IMR-90 (cell line): ENCODE data around the gene ABCA8. TPM values are rescaled to one million over a fixed set of nuclear protein-coding genes. Genes with fewer than 3 reads are reported as not detected.

Experiments used
- ATAC-seq: fragments of 200-7000 bp; cut with Tn5 transposase; 2 replicates; pipeline ENCODE4 v1.9.1; 2020; ENCODE audit warnings: low read depth, mild to moderate bottlenecking, moderate library complexity
- BruUV-seq: library from RNA; stranded (reverse); fragments of 400-500 nt; replicated peaks from 2 replicates; lab custom pipeline; 2021; lab: Mats Ljungman, UMichigan
- CTCF ChIA-PET: fragments of 300-600 bp; formaldehyde crosslinking; extraction: SDS; loops from one replicate; lab custom pipeline; 2021; ENCODE audit warnings: antibody characterized with exemption; lab: Yijun Ruan, JAX
- POLR2A ChIA-PET: fragments of 300-600 bp; sonication (Branson Sonifier 250); formaldehyde crosslinking; loops from one replicate; lab custom pipeline; 2022; ENCODE audit warnings: antibody characterized with exemption; ENCODE audit not compliant: unreplicated experiment; lab: Charles Lee
- DNase-seq: peaks from one replicate; pipeline ENCODE4 v3.0.0; 2013
- H2AFZ ChIP-seq: replicated peaks from 2 replicates; pipeline ENCODE3; 2013; ENCODE audit warnings: low read length, mild to moderate bottlenecking; ENCODE audit not compliant: poor library complexity
- H2AK5ac ChIP-seq: 2 replicates; pipeline ENCODE4 v1.6.1; 2013; ENCODE audit warnings: low read depth, low read length, inconsistent platforms
- H2AK9ac ChIP-seq: replicated peaks from 2 replicates; pipeline ENCODE3; 2013; ENCODE audit warnings: mild to moderate bottlenecking, low read depth, low read length, moderate library complexity; ENCODE audit not compliant: poor library complexity
- H2BK120ac ChIP-seq: 2 replicates; pipeline ENCODE4 v1.6.1; 2013; ENCODE audit warnings: low read depth, low read length, inconsistent platforms
- H2BK15ac ChIP-seq: 3 replicates; pipeline ENCODE4 v1.6.1; 2013; ENCODE audit warnings: low read depth, low read length, inconsistent platforms
- H2BK20ac ChIP-seq: 2 replicates; pipeline ENCODE4 v1.6.1; 2013; ENCODE audit warnings: low read depth, mild to moderate bottlenecking, inconsistent platforms, low read length, moderate library complexity
- H2BK5ac ChIP-seq: 2 replicates; pipeline ENCODE4 v1.6.1; 2013; ENCODE audit warnings: mild to moderate bottlenecking, low read depth, low read length, inconsistent platforms; ENCODE audit not compliant: poor library complexity, severe bottlenecking
- H3K14ac ChIP-seq: replicated peaks from 2 replicates; pipeline ENCODE4 v1.6.1; 2013; ENCODE audit warnings: low read depth, low read length, inconsistent platforms
- H3K18ac ChIP-seq: 2 replicates; pipeline ENCODE4 v1.6.1; 2013; ENCODE audit warnings: low read depth, low read length, control low read depth
- H3K23ac ChIP-seq: 2 replicates; pipeline ENCODE4 v1.6.1; 2013; ENCODE audit warnings: low read depth, low read length, inconsistent platforms
- H3K27ac ChIP-seq: 2 replicates; pipeline ENCODE4 v1.5.1; 2013; ENCODE audit warnings: mild to moderate bottlenecking, control low read depth, low read length; ENCODE audit not compliant: insufficient read depth
- H3K27me3 ChIP-seq: 2 replicates; pipeline ENCODE4 v1.6.1; 2013; ENCODE audit warnings: low read length; ENCODE audit not compliant: control insufficient read depth, insufficient read depth
- H3K36me3 ChIP-seq: 2 replicates; pipeline ENCODE4 v1.6.1; 2013; ENCODE audit warnings: low read length, mixed read lengths; ENCODE audit not compliant: control insufficient read depth, insufficient read depth
- H3K4ac ChIP-seq: 2 replicates; pipeline ENCODE4 v1.6.1; 2013; ENCODE audit warnings: low read depth, low read length, inconsistent platforms
- H3K4me1 ChIP-seq: 2 replicates; pipeline ENCODE4 v1.6.1; 2013; ENCODE audit warnings: low read length, mixed read lengths; ENCODE audit not compliant: control insufficient read depth, insufficient read depth
- H3K4me2 ChIP-seq: 2 replicates; pipeline ENCODE4 v1.6.1; 2013; ENCODE audit warnings: low read depth, mild to moderate bottlenecking, control low read depth, low read length, moderate library complexity
- H3K4me3 ChIP-seq: 2 replicates; pipeline ENCODE4 v1.5.1; 2013; ENCODE audit warnings: low read depth, mild to moderate bottlenecking, control low read depth, low read length, moderate library complexity; ENCODE audit not compliant: insufficient read depth
- H3K56ac ChIP-seq: 2 replicates; pipeline ENCODE4 v1.6.1; 2013; ENCODE audit warnings: low read length, inconsistent platforms; ENCODE audit not compliant: insufficient read depth; ENCODE audit errors: extremely low read depth
- H3K79me1 ChIP-seq, 2 experiments: 2 replicates each; pipeline ENCODE4 v1.6.1; 2013; ENCODE audit warnings: low read length in 2 of 2, inconsistent platforms in 1 of 2, low read depth in 1 of 2
- H3K9ac ChIP-seq: 2 replicates; pipeline ENCODE4 v1.6.1; 2013; ENCODE audit warnings: low read depth, low read length, control low read depth
- H3K9me1 ChIP-seq: 2 replicates; pipeline ENCODE4 v1.6.1; 2013; ENCODE audit warnings: low read length, inconsistent platforms; ENCODE audit not compliant: insufficient read depth
- H3K9me3 ChIP-seq: 2 replicates; pipeline ENCODE4 v1.6.1; 2013; ENCODE audit warnings: low read length; ENCODE audit not compliant: control insufficient read depth, insufficient read depth
- H4K20me1 ChIP-seq: 2 replicates; pipeline ENCODE4 v1.6.1; 2013; ENCODE audit warnings: low read length, inconsistent platforms; ENCODE audit not compliant: insufficient read depth
- H4K5ac ChIP-seq: 2 replicates; pipeline ENCODE4 v1.6.1; 2013; ENCODE audit warnings: mild to moderate bottlenecking, low read depth, low read length, control low read depth
- H4K8ac ChIP-seq, 2 experiments: 2 replicates each; pipeline ENCODE4 v1.6.1; 2013; ENCODE audit warnings: low read depth in 2 of 2, low read length in 2 of 2, control low read depth in 1 of 2, inconsistent platforms in 1 of 2
- H4K91ac ChIP-seq: 2 replicates; pipeline ENCODE4 v1.6.1; 2013; ENCODE audit warnings: low read depth, low read length, inconsistent platforms; ENCODE audit not compliant: insufficient read depth
- BHLHE40 ChIP-seq: fragments of 150-350 bp; IDR thresholded peaks from 2 replicates; pipeline ENCODE4 v1.6.1; 2016; ENCODE audit warnings: mild to moderate bottlenecking, low read depth, low read length
- CEBPB ChIP-seq: IDR thresholded peaks from 2 replicates; pipeline ENCODE4 v1.6.1; 2012; ENCODE audit warnings: low read depth, low read length, improper control_type of control experiment
- CHD1 ChIP-seq: IDR thresholded peaks from 2 replicates; pipeline ENCODE4 v1.6.1; 2012; ENCODE audit warnings: low read depth, low read length, improper control_type of control experiment
- CTCF ChIP-seq: conservative IDR thresholded peaks from 2 replicates; pipeline ENCODE4 v1.5.1; 2012; ENCODE audit warnings: mild to moderate bottlenecking, low read depth, low read length, improper control_type of control experiment
- ELK1 ChIP-seq: fragments of 150-350 bp; IDR thresholded peaks from 2 replicates; pipeline ENCODE4 v1.6.1; 2016; ENCODE audit warnings: low read depth, mild to moderate bottlenecking, low read length, moderate library complexity, borderline replicate concordance
- FOS ChIP-seq: fragments of 150-350 bp; IDR thresholded peaks from 2 replicates; pipeline ENCODE4 v1.6.1; 2016; ENCODE audit warnings: low read depth, low read length
- MAFK ChIP-seq: IDR thresholded peaks from 2 replicates; pipeline ENCODE4 v1.6.1; 2012; ENCODE audit warnings: low read depth, low read length, improper control_type of control experiment
- MAZ ChIP-seq: IDR thresholded peaks from 2 replicates; pipeline ENCODE4 v1.6.1; 2012; ENCODE audit warnings: low read depth, mild to moderate bottlenecking, low read length, improper control_type of control experiment, moderate library complexity, borderline replicate concordance
- MXI1 ChIP-seq: IDR thresholded peaks from 2 replicates; pipeline ENCODE4 v1.6.1; 2012; ENCODE audit warnings: low read depth, mild to moderate bottlenecking, low read length, moderate library complexity, borderline replicate concordance
- NFE2L2 ChIP-seq: fragments of 150-350 bp; IDR thresholded peaks from 2 replicates; pipeline ENCODE4 v1.6.1; 2016; ENCODE audit warnings: low read depth, mild to moderate bottlenecking, low read length
- POLR2A ChIP-seq: IDR thresholded peaks from 2 replicates; pipeline ENCODE4 v1.6.1; 2012; ENCODE audit warnings: mild to moderate bottlenecking, low read depth, low read length
- RAD21 ChIP-seq: IDR thresholded peaks from 2 replicates; pipeline ENCODE4 v1.6.1; 2012; ENCODE audit warnings: low read length, improper control_type of control experiment
- RCOR1 ChIP-seq: IDR thresholded peaks from 2 replicates; pipeline ENCODE4 v1.6.1; 2012; ENCODE audit warnings: mild to moderate bottlenecking, low read length, improper control_type of control experiment; ENCODE audit not compliant: insufficient replicate concordance
- RFX5 ChIP-seq: IDR thresholded peaks from 2 replicates; pipeline ENCODE4 v1.8.0; 2012; ENCODE audit warnings: low read depth, mild to moderate bottlenecking, low read length, moderate library complexity
- SMC3 ChIP-seq: fragments of 150-350 bp; IDR thresholded peaks from 2 replicates; pipeline ENCODE4 v1.6.1; 2016; ENCODE audit warnings: low read depth, mild to moderate bottlenecking, antibody characterized with exemption, low read length, moderate library complexity
- USF2 ChIP-seq: fragments of 150-350 bp; IDR thresholded peaks from 2 replicates; pipeline ENCODE4 v1.6.1; 2017; ENCODE audit warnings: mild to moderate bottlenecking, antibody characterized with exemption, low read length, low read depth
- WGBS, 2 experiments: methylation state at CpG; one replicate each; pipeline versions ENCODE4 v1.1.5 to v1.1.7; 2013; ENCODE audit warnings: missing lambda C conversion rate in 2 of 2; ENCODE audit not compliant: insufficient read length in 1 of 2; ENCODE audit errors: extremely low coverage in 2 of 2; 5-methylcytosine and 5-hydroxymethylcytosine counted together
- dilution Hi-C: fragments of 300-500 bp; cut with HindIII; formaldehyde crosslinking; loops from one replicate; pipeline ENCODE4 v1.14.3; 2018; ENCODE audit warnings: low sequenced_read_pairs; ENCODE audit not compliant: unreplicated experiment
- in situ Hi-C: fragments of 300-500 bp; cut with MboI; formaldehyde crosslinking; loops from 3 replicates; pipeline ENCODE4 v1.14.3; 2019; ENCODE audit warnings: low sequenced_read_pairs, inconsistent platforms, mixed read lengths
- intact Hi-C: fragments of 100-400 bp; cut with micrococcal nuclease; formaldehyde crosslinking; loops from 2 replicates; pipeline ENCODE4 v1.10.0; 2022
- polyA plus RNA-seq, 3 experiments: library from polyadenylated mRNA; depleted of rRNA; stranded (reverse); fragments of >200 nt; gene quantifications; 2 replicates each; pipeline ENCODE4 v1.2.3, GENCODE V29; 2012; ENCODE audit warnings: low replicate concordance in 1 of 3
- total RNA-seq: library from RNA; depleted of rRNA; stranded (reverse); fragments of >200 nt; gene quantifications from 2 replicates; pipeline ENCODE4 v1.2.3, GENCODE V29; 2012

ABCA8 gene
- total and polyA plus RNA-seq, 2 of the 4 experiments (the other 2 are of a cell fraction) = 1.8 TPM

GRCh38 chr17:68850749-68851510 lies 104.3 kb downstream of the ABCA8 start:
- no peaks in the 10 kb centered on the region for H3K27me3 ChIP-seq
- POLR2A ChIA-PET = no interaction called here
- H4K8ac ChIP-seq = no peak overlapping the region
- H4K5ac ChIP-seq = no peak overlapping the region
- no peaks in the 10 kb centered on the region for H4K20me1 ChIP-seq
- H3K14ac ChIP-seq = no peak overlapping the region
- H3K4me1 ChIP-seq = no peaks in the 10 kb centered on the region
- H4K91ac ChIP-seq = no peak overlapping the region
- H2AK9ac ChIP-seq = no peak overlapping the region
- H3K4me3 ChIP-seq = no peak overlapping the region
- H3K9ac ChIP-seq = no peak overlapping the region
- H2BK15ac ChIP-seq = no peak overlapping the region
- CTCF ChIA-PET = no interaction called here
- no peak overlapping the region for H3K4me2 ChIP-seq
- BruUV-seq = no TSS peak
- WGBS, 2 experiments = no CpG with 5 or more reads among the region's 2 CpGs
- TF ChIP-seq SMC3 (no peak), MXI1 (no peak), RAD21 (no peak), RCOR1 (no peak), RFX5 (no peak), BHLHE40 (no peak), MAFK (no peak), CTCF (no peak), CHD1 (no peak), USF2 (no peak), CEBPB (no peak), NFE2L2 (no peak), MAZ (no peak), ELK1 (no peak), FOS (no peak), POLR2A (no peak)
- H2AK5ac ChIP-seq = no peak overlapping the region
- no peak overlapping the region for H3K27ac ChIP-seq
- no peak overlapping the region for H3K18ac ChIP-seq
- H3K9me3 ChIP-seq = no peaks in the 10 kb centered on the region
- no peaks in the 10 kb centered on the region for H3K9me1 ChIP-seq
- DNase-seq (no peak), ATAC-seq (no peak)
- H2BK5ac ChIP-seq = no peak overlapping the region
- no peaks in the 10 kb centered on the region for H3K79me1 ChIP-seq
- dilution Hi-C loops = no loop called here
- no peak overlapping the region for H2AFZ ChIP-seq
- H2BK120ac ChIP-seq = no peak overlapping the region
- no peak overlapping the region for H3K56ac ChIP-seq
- H3K4ac ChIP-seq = no peak overlapping the region
- in situ Hi-C loops = no loop called here
- no peak overlapping the region for H2BK20ac ChIP-seq
- no peaks in the 10 kb centered on the region for H3K36me3 ChIP-seq
- H3K23ac ChIP-seq = no peak overlapping the region
- intact Hi-C loops = no loop called here
